Activated CD8-positive, alpha-beta T cell treated with anti-CD3 and anti-CD28 coated beads for 36 hours (primary cell): ENCODE results near the gene NCAPG. TPM values are rescaled to one million over a fixed set of nuclear protein-coding genes. Genes with fewer than 3 reads are reported as not detected.

Experiments
- ATAC-seq: fragments of 200-7000 bp; cut with Tn5 transposase; one replicate; pipeline ENCODE4 v1.10.0; 2021; ENCODE audit warnings: mild to moderate bottlenecking, moderate library complexity
- CTCF ChIA-PET: fragments of 350-600 bp; sonication (Branson Sonifier 250); formaldehyde crosslinking; loops from one replicate; lab custom pipeline; 2021; ENCODE audit warnings: antibody characterized with exemption; lab: Charles Lee
- POLR2A ChIA-PET: fragments of 350-600 bp; sonication (Branson Sonifier 250); formaldehyde crosslinking; loops from one replicate; lab custom pipeline; 2021; ENCODE audit warnings: antibody characterized with exemption; lab: Charles Lee
- DNase-seq: peaks from one replicate; pipeline ENCODE4 v3.0.0-alpha.2; 2020
- H3K27ac Mint-ChIP-seq: one replicate; pipeline ENCODE4 v1.8.0; 2021; ENCODE audit warnings: mild to moderate bottlenecking, mixed read lengths
- H3K27me3 Mint-ChIP-seq: one replicate; pipeline ENCODE4 v1.8.0; 2021; ENCODE audit warnings: mixed read lengths
- H3K36me3 Mint-ChIP-seq: one replicate; pipeline ENCODE4 v1.8.0; 2021; ENCODE audit warnings: low read depth, mixed read lengths
- H3K4me1 Mint-ChIP-seq: one replicate; pipeline ENCODE4 v1.8.0; 2021; ENCODE audit warnings: low read depth, mixed read lengths
- H3K4me3 Mint-ChIP-seq: one replicate; pipeline ENCODE4 v1.8.0; 2021; ENCODE audit warnings: mild to moderate bottlenecking, moderate library complexity, mixed read lengths
- H3K9me3 Mint-ChIP-seq: one replicate; pipeline ENCODE4 v1.8.0; 2021; ENCODE audit warnings: mixed read lengths
- intact Hi-C: fragments of 100-400 bp; cut with micrococcal nuclease; formaldehyde crosslinking; loops from one replicate; pipeline ENCODE4 v1.10.0; 2022
- total RNA-seq, 2 experiments: library from RNA; stranded (reverse); gene quantifications; one replicate each; pipeline ENCODE4 v1.2.3, GENCODE V29; 2021
- TF ChIP-seq, protein P1 (sequence below): fragments of 200-600 bp; IDR thresholded peaks from one replicate; pipeline ENCODE4 v1.8.0; 2022; ENCODE audit warnings: antibody characterized with exemption, mild to moderate bottlenecking

Gene NCAPG
- total RNA-seq, 2 experiments from 2014 or later: 63.3 to 65.9 TPM

DNA sequence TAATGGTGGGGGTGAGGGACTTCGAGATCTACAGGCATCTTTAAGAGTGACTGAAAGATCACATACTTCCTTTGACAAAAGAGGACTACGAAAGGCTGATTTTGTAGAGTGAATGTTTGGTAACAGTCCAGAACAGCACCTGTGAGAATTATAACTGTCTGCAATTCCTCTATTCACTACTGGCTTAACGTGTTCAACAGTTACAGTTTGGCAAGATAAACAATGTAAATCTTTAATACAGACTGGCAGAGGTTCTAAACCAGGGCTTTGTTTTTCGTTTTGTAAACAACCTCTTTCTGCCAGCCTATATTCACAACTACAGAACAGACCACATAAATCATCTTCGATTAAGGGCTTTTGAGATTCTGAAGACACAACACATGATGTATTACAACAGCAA lies 66.9 kb downstream of the NCAPG start:
- ATAC-seq (no peak), DNase-seq (no peak)
- peaks cover 8% of the 10 kb centered on the region for H3K36me3 Mint-ChIP-seq
- no peaks in the 10 kb centered on the region for H3K27me3 Mint-ChIP-seq
- ChIA-PET POLR2A (no interaction called here), CTCF (no interaction called here)
- no peaks in the 10 kb centered on the region for H3K9me3 Mint-ChIP-seq
- intact Hi-C loops: no loop called here
- H3K4me3 Mint-ChIP-seq: no peak overlapping the region
- peaks cover 4% of the 10 kb centered on the region for H3K4me1 Mint-ChIP-seq
- TF ChIP-seq, protein P1, sequence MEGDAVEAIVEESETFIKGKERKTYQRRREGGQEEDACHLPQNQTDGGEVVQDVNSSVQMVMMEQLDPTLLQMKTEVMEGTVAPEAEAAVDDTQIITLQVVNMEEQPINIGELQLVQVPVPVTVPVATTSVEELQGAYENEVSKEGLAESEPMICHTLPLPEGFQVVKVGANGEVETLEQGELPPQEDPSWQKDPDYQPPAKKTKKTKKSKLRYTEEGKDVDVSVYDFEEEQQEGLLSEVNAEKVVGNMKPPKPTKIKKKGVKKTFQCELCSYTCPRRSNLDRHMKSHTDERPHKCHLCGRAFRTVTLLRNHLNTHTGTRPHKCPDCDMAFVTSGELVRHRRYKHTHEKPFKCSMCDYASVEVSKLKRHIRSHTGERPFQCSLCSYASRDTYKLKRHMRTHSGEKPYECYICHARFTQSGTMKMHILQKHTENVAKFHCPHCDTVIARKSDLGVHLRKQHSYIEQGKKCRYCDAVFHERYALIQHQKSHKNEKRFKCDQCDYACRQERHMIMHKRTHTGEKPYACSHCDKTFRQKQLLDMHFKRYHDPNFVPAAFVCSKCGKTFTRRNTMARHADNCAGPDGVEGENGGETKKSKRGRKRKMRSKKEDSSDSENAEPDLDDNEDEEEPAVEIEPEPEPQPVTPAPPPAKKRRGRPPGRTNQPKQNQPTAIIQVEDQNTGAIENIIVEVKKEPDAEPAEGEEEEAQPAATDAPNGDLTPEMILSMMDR: no peak
- no peak overlapping the region for H3K27ac Mint-ChIP-seq

DNA sequence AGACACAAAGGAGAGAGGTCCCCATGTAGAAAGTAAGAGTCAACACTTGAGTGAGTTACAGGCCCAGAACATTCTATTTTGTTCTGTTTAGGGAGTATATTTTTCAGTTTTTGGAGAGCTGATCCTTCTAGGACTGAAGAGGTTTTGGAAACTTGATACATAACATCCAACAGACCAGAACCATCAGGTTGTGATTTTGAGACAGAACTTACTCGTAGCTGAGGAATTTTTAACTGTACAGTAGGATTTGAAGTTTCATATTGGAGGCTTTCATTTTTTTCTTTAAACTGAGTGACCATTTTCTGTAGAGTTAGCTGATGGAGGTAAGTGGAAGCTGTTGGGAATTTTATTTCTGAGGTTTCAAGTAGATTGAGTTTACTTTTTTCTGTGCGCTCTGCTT lies 73.3 kb downstream of the NCAPG start:
- intact Hi-C loops: no loop called here
- ChIA-PET POLR2A (no interaction called here), CTCF (interaction anchor here (1.0 kb wide), 1 partner anchor 11 kb away, joined by 4 read pairs; no protein-coding TSS in a partner anchor)
- Mint-ChIP-seq H3K27me3 (no peaks in the 10 kb centered on the region), H3K4me3 (no peak overlapping the region), H3K36me3 (peaks cover 9% of the 10 kb centered on the region), H3K4me1 (no peaks in the 10 kb centered on the region), H3K9me3 (no peaks in the 10 kb centered on the region), H3K27ac (no peak overlapping the region)
- DNase-seq: no peak
- TF ChIP-seq, protein P1: no peak
- no peak for ATAC-seq

DNA sequence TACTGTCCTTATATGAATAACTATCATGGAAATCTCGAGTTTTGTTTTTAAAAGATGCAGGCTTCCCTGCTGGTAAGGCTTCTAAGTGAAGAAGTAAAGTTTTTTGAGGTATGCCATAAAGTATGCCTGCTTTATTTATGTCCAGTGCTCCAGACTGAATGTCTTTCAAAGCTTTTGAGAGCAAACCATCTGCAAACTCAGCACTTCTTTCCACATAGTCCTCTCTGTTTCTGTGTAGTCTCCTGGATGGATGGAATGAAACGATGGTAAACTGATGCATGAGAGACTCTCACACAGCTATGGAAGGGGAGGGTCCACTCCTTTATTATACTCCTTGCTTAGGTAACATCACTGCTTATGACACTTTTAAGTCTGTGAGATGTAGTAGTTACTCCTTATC lies 73.7 kb downstream of the NCAPG start:
- no peaks in the 10 kb centered on the region for H3K9me3 Mint-ChIP-seq
- peaks cover 9% of the 10 kb centered on the region for H3K36me3 Mint-ChIP-seq
- TF ChIP-seq, protein P1: no peak
- no peak overlapping the region for H3K4me3 Mint-ChIP-seq
- no peaks in the 10 kb centered on the region for H3K4me1 Mint-ChIP-seq
- DNase-seq (no peak), ATAC-seq (no peak)
- CTCF ChIA-PET: interaction anchor here (1.0 kb wide), 1 partner anchor 12 kb away, joined by 4 read pairs; no protein-coding TSS in a partner anchor
- no peak overlapping the region for H3K27ac Mint-ChIP-seq
- H3K27me3 Mint-ChIP-seq: no peaks in the 10 kb centered on the region
- intact Hi-C loops: no loop called here
- POLR2A ChIA-PET: no interaction called here

DNA sequence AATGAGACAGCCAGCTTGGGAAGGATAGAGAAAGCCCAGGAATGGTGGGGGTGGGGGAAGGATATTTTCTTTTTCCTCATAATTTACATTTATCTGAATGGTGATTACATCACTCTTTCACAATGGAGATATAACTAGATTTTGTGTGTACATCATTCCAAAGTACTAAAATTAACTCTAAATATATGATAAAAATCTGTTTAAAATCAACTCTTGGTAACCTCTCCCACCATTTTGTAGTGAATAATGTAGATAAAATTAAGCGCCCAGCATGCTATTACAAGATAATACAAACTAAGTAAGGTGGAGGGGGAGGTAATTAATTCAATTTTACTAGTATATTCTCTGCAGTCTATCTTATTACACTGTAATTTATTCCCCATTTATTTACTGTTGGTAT lies 78.9 kb downstream of the NCAPG start:
- no peaks in the 10 kb centered on the region for H3K4me1 Mint-ChIP-seq
- POLR2A ChIA-PET: no interaction called here
- no peak overlapping the region for H3K4me3 Mint-ChIP-seq
- no peaks in the 10 kb centered on the region for H3K9me3 Mint-ChIP-seq
- DNase-seq (no peak), ATAC-seq (no peak)
- CTCF ChIA-PET: no interaction called here
- H3K27ac Mint-ChIP-seq: no peak overlapping the region
- no peaks in the 10 kb centered on the region for H3K27me3 Mint-ChIP-seq
- H3K36me3 Mint-ChIP-seq: peaks cover 1% of the 10 kb centered on the region
- intact Hi-C loops: no loop called here
- TF ChIP-seq, protein P1: no peak

DNA sequence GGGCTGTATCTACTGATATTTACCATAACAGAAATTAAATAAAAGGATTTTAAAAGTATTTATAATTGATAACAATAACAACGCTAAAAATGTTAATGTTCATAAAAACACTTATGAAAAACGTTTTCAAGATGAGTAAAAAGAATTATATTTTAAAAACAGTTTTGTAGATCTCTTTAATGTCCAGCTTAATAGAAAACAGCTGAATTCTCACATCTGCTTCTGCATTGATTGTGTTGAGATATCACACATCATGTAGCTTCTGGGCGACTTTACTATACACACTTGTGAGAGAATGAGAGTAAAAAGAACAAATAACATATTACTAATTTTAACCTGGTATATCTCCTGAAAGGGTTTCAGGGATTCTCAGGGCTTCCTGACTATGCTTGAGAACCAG lies 83.6 kb downstream of the NCAPG start:
- H3K27me3 Mint-ChIP-seq: no peaks in the 10 kb centered on the region
- ATAC-seq (no peak), DNase-seq (no peak)
- H3K9me3 Mint-ChIP-seq: no peaks in the 10 kb centered on the region
- H3K4me1 Mint-ChIP-seq: no peaks in the 10 kb centered on the region
- H3K4me3 Mint-ChIP-seq: no peak overlapping the region
- TF ChIP-seq, protein P1: no peak
- ChIA-PET CTCF (no interaction called here), POLR2A (no interaction called here)
- intact Hi-C loops: no loop called here
- H3K36me3 Mint-ChIP-seq: peaks cover 5% of the 10 kb centered on the region
- no peak overlapping the region for H3K27ac Mint-ChIP-seq

Other genes with a start within 250 kb of the NCAPG start
- gene LAP3, start 233.8 kb upstream of the NCAPG start, total RNA-seq: 100 to 1,000 TPM; 100 to 101 TPM
- 10 to 100 TPM; 56.3 to 60.8 TPM for gene MED28, start 196.3 kb upstream of the NCAPG start, total RNA-seq
- under 1 TPM in 1 of 2 experiments, not detected in 1; 0.05 TPM for gene FAM184B, start 29.4 kb upstream of the NCAPG start, total RNA-seq
- gene DCAF16, start 222 bp upstream of the NCAPG start, total RNA-seq: 10 to 100 TPM; 42.4 to 44.5 TPM
- 10 to 100 TPM in 1 of 2 experiments, 1 to 10 TPM in 1; 8.9 to 10.3 TPM for gene LCORL, start 210.8 kb downstream of the NCAPG start, total RNA-seq